ENCODE results near the gene PPP6R3.
"Not testable (repeated sequence)": the region's sequence is repeated elsewhere in the genome, so short reads cannot be mapped to it uniquely, and the experiment has no call there.

PPP6R3 gene

DNA sequence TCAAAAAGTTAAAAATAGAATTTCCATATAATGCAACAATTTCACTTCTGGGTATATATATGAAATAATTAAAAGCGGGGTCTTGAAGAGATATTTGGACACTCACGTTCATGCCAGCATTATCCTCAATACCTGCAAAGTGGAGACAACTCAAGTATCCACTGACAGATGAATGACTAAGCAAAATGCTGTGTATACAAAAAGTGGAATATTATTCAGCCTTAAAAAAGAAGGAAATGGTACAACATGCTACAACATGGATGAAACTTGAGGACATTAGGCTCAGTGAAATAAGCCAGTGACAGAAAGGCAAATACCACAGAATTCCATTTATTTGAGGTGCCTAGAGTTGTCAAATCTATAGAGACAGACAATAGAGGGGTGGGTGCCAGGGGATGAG, 161.3 kb downstream of the PPP6R3 start:
- no peak for DNase-seq

DNA sequence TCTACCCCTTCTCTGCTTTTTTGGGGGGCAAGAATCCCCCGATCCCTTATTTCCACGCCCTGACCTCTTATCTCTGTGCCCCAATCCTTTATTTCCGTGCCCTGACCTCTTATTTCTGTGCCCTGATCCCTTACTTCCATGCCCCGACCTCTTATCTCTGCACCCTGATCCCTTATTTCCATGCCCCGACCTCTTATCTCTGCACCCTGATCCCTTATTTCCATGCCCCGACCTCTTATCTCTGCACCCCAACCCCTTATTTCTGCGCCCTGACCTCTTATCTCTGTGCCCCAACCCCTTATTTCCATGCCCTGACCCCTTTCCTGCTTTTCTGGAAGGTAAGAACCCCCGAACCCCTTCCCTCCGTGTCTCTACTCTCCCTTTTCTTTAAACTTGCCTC, 163.2 kb downstream of the PPP6R3 start:
- DNase-seq, result not testable (repeated sequence)

- DNase-seq, result not testable (repeated sequence)
These were observed 164.5 kb downstream of the PPP6R3 start for GRCh38 chr11:68625069-68625468.

- DNase-seq, result not testable (repeated sequence)
These were observed 165.7 kb downstream of the PPP6R3 start for GRCh38 chr11:68626236-68626635.

DNA sequence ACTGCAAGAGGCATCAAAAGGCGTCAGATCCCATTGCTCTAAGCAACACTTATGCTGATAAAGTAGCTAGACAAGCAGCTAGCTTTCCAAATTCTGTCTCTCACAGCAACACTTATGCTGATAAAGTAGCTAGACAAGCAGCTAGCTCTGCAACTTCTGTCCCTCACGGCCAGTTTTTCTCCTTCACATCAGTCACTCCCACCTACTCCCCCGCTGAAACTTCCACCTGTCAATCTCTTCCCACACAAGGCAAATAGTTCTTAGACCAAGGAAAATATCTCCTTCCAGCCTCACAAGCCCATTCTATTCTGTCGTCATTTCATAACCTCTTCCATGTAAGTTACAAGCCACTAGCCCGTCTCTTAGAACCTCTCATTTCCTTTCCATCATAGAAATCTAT, 168.3 kb downstream of the PPP6R3 start:
- not testable (repeated sequence) for DNase-seq

DNA sequence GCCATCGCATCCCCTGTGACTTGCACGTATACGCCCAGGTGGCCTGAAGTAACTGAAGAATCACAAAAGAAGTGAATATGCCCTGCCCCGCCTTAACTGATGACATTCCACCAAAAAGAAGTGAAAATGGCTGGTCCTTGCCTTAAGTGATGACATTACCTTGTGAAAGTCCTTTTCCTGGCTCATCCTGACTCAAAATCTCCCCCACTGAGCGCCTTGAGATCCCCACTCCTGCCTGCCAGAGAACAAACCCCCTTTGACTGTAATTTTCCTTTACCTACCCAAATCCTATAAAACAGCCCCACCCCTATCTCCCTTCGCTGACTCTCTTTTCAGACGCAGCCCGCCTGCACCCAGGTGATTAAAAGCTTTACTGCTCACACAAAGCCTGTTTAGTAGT, 171.8 kb downstream of the PPP6R3 start:
- not testable (repeated sequence) for DNase-seq

DNA sequence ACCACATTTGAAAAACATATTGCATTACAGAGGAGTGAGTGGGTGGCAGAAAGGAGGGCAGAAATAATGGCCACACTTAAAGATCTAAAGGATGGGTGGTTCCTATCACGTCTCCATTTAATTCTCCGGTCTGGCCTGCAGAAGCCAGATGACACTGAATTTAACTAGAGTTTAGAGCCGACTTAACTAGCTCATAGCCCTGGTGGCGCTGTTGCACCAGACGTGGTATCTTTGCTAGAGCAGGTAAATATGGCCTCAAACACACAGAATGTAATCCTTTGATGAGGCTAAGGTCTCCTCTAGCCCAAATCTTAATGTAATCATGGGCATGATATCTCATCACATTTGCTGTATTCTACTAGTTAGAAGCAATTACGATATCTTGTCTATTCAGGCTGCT, 172.2 kb downstream of the PPP6R3 start:
- peak; percentile 16 for DNase-seq

GRCh38 chr11:68634606-68635005, 174.1 kb downstream of the PPP6R3 start:
- DNase-seq, result not testable (repeated sequence)

DNA sequence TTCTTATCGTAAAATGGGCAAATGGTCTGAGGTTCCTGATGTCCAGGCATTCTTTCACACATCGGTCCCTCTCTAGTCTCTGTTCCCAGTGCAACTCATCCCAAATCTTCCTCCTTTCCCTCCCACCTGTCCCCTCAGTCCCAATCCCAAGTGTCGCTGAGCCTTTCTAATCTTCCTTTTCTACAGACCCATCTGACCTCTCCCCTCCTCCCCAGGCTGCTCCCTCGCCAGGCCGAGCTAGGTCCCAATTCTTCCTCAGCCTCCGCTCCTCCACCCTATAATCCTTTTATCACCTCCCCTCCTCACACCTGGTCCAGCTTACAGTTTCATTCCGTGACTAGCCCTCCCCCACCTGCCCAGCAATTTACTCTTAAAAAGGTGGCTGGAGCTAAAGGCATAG, 174.6 kb downstream of the PPP6R3 start:
- DNase-seq, result not testable (repeated sequence)

GRCh38 chr11:68635883-68636282, 175.3 kb downstream of the PPP6R3 start:
- not testable (repeated sequence) for DNase-seq

DNA sequence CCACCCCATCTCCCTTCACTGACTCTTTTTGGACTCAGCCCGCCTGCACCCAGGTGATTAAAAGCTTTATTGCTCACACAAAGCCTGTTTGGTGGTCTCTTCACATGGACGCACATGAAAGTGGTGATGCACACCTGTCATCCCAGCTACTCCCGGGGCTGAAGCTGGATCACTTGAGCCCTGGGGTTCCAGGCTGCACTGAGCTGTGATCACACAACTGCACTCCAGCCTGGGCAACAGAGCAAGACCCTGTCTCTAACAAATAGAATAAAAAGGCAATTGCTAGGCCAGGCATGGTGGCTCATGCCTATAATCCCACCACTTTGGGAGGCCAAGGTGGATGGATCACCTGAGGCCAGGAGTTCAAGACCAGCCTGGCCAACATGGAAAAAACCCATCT, 178.8 kb downstream of the PPP6R3 start:
- not testable (repeated sequence) for DNase-seq

GRCh38 chr11:68641880-68642279, 181.3 kb downstream of the PPP6R3 start:
- DNase-seq, result no peak

DNA sequence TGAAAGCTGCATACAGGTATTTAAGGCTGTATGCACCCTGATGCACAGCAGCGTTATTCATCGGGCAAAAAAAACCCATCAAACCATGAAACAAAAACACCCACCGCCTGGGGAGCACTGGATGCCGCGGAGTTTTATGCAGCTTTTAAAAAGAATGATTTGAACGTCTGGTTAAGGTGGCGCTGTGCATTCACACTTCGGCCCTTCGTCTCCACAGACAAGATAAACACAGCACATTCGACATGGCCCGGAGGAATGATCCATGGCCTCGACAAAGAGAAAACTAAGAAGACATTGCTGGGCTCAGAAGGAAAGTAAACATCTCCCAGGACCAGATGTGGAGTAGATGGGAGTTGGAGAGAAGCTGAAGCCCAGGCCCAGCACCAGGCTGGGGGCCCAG, 183.0 kb downstream of the PPP6R3 start:
- no peak for DNase-seq

DNA sequence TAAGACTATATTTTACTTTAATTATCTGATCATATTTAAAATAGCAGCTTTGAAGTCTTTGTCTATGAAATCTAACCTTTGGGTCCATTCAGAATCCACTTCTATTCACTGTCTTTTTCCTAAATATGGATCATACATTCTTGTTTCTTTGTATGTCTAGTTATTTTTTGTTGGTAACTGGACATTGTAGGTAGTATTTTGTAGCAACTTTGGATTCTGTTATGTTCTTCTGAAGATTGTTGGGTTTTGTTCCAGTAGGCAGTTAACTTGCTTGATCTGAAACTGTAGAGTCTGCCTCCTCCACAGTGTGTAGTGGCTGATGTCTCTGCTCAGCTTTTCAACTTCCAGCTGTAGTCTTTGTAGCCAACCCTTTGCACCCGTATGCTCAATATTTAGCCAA, 186.3 kb downstream of the PPP6R3 start:
- DNase-seq, result no peak

DNA sequence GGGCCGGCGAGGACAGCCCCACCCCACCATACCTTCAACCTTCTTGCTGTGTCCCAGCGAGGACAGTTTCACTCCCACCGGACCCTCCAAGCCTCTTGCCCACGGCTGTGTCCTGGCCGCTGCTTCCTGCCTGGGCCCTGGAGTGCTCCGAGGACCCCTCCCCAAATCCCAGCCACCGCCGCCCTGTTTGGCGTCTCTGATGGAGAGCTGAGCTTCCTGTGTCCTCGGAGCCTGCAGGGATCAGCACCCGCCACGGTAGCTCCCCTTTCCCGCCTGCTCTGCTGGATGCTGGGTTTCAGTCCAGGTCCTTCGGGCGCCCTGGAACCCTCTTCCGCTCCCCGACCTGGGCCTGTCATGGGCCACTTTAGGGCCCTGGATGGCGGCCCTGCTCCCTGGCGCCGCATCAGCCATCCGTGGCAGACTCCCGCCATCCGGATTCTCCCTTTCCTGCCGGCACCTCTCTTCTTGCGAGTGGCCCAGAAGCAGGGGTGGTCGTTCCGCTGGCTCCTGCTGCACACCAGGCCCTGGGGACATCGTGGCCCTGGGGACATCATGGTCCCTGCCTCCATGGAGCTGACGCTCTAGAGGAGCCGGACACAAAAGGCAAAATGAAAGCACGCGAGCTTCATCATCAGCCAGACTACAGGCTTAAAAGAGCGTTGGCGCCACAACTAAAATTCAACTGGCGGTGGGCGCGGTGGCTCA, 189.5 kb downstream of the PPP6R3 start:
- no peak for DNase-seq

GRCh38 chr11:68650801-68651200, 190.2 kb downstream of the PPP6R3 start:
- DNase-seq, result no peak

- no peak for DNase-seq
These were observed 190.8 kb downstream of the PPP6R3 start for GRCh38 chr11:68651208-68651984.

DNA sequence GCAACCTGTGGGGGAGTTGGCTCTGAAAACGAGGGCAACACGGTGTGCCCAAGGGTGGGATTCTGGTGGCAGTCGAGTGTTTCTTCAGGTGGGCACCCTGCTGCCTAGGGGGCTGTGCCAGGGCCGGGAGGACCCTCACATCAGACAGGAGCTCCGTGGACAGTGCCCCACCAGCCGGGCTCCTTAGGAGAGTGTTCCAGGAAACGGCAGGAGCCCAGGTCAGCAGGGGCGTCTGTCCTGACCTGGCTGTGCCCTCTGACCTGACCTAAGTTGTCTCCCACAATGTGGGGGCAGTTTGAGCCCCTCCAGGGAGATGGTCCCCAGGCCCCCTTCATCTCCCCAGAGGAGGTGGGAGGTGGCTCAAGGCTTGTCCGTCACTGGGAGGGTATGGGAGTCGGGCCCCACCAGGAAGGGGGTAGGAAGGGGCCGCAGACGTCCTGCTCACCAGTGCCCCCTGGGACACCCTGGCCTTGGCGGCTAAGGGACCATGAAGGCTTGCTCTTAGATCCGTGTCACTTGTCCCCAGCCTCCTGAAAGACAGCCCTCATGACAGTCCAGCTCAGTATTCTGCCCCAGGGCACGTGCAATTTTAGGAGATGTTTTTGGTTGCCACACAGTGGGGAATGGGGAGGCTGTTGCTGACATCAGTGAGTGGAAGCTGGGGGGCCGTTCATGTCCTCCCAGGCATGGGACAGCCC, 191.6 kb downstream of the PPP6R3 start:
- no peak for DNase-seq

DNA sequence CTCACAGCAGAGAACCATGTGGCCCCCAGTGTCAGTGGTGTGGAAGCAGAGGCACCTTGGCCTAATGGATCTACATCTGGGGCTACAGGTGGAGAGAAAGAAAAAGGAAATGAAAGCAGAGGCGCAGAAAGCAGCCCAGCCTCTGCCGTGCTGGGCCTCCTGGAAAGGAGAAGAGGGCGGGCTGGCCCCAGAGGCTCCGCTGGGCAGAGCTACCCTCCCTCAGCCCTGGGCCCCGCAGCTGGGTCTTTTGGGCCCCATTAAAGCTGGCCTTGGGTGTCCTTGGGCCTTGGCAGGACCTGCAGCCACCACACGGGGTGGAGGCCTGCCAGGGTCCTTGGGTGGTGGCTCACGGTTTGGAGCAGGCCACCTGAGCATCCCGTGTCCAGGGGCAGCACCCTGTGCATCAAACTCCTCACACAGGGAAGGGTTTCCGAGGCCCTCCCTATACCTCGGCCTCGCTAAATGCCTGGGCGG, 192.2 kb downstream of the PPP6R3 start:
- no peak for DNase-seq

DNA sequence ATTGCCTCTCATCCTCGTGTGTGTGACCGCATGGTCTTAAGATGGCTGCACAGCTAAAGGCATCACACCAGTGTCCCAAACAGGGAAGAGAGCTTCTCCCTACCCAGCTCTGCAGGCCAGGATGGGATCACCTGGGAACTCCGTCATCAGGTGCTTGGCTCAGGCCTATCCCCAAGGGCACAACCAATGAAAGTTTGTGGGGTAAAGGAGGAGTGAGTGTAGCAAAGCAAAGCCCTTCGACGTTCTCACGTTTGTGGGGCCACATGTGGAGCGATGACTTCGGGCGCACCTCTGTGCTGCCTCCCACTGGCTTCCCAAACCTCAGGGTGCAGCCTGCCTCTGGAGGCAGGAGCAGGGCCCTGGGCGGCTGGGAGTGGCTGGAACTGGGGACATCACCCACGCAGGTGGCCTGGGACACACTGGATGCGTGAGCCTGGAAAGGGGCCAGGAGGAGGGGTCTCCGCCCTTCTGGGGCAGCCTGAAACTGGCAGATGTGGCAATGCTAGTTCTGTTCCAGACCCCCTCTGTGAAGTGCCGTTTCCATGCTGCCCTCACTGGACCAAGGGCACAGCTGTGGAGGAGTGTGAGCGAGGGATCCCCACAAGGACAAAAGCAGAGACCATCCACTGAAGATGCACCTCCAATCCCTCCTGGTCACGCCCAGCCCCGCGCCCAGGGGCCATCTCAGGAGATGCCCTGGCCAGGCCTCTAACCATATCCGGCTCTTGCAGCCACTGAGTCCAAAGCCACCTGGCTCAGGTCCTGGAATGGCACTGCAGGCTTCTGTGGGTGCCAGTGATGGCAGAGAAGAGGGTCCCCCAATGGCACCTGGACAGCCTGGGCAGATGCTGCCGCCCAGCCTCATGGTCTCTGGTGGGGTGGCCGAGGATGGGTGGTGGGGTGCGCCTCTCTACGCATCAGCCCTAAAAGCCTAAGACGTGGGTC, 193.2 kb downstream of the PPP6R3 start:
- DNase-seq, result no peak

DNA sequence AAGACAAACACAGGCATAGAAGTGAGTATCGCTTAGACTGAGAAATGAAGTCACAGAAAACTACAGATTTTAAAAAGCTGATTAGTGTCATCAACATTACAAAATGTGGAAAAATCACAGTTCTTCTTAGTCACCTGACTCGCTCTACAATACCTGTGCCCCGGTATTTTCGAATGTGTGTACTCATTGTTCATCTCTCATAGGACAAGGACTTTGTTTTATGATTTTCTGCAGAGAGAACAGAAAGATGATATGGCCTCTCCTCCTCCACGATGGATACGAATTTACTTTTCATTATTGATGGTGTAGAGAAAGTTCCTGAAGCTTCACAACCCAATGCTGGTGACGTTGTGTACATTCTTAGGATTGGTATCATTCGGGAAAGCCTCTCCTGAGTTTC, 194.4 kb downstream of the PPP6R3 start:
- no peak for DNase-seq

DNA sequence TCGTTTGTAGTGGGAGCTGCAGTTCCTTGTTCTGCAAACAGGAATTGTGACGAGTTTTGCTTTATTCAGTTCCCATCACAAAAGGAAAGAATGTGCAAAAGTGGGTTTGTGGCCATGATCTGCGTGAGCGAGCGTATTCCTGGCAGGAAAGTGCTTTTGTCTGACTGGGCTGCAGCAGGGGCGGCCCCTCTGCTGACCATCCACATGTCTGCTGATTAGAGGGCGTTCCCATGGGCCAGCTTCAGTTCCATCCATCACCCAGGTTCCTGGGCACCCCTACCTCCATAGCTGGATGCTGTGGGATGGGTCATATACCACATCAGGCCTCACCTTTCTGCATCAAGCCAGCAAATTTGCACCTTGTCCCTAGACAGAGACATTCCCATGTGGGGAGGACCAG, 194.9 kb downstream of the PPP6R3 start:
- DNase-seq, result no peak

- no peak for DNase-seq
These were observed 195.3 kb downstream of the PPP6R3 start for GRCh38 chr11:68655806-68656205.

Measured in activated gamma-delta T cell treated with Interleukin-2 at 50 U/mL for 16 hours (primary cell).